Small intestine (tissue), 7 donors: ENCODE results near the gene DISC1. TPM values are rescaled to one million over a fixed set of nuclear protein-coding genes. Genes with fewer than 3 reads are reported as not detected.

ENCODE experiments used
- DNase-seq, 2 donors: peaks; one replicate each; pipeline versions ENCODE4 v3.0.0 to v3.0.0-alpha.2; 2013
- FAIRE-seq: peaks from 2 replicates; lab custom pipeline; 2012; peaks lifted over from hg19 to GRCh38; lab: Jason Lieb, UNC
- H3K27ac ChIP-seq, 3 donors: one replicate each; pipeline ENCODE4 v1.5.1; 2013; ENCODE audit warnings: low read length in 2 of 3, mild to moderate bottlenecking in 2 of 3, control low read depth in 1 of 3, inconsistent platforms in 1 of 3, low read depth in 1 of 3, moderate library complexity in 1 of 3
- H3K27me3 ChIP-seq, 3 donors: one replicate each; pipeline ENCODE4 v1.6.1; 2013; ENCODE audit warnings: low read length in 3 of 3, inconsistent platforms in 1 of 3; ENCODE audit not compliant: control insufficient read depth in 3 of 3, insufficient read depth in 3 of 3
- H3K36me3 ChIP-seq, 3 donors: one replicate each; pipeline ENCODE4 v1.6.1; 2013; ENCODE audit warnings: low read length in 3 of 3, inconsistent platforms in 1 of 3, low read depth in 1 of 3, mild to moderate bottlenecking in 1 of 3, moderate library complexity in 1 of 3; ENCODE audit not compliant: control insufficient read depth in 3 of 3, insufficient read depth in 2 of 3
- H3K4me1 ChIP-seq, 3 donors: one replicate each; pipeline ENCODE4 v1.6.1; 2013; ENCODE audit warnings: low read length in 2 of 3, inconsistent platforms in 1 of 3, low read depth in 1 of 3, mild to moderate bottlenecking in 1 of 3, moderate library complexity in 1 of 3; ENCODE audit not compliant: control insufficient read depth in 3 of 3, insufficient read depth in 2 of 3
- H3K4me3 ChIP-seq, 3 donors: one replicate each; pipeline ENCODE4 v1.5.1; 2013; ENCODE audit warnings: low read length in 3 of 3, control low read depth in 1 of 3, inconsistent platforms in 1 of 3, low read depth in 1 of 3, mild to moderate bottlenecking in 1 of 3, moderate library complexity in 1 of 3
- H3K9me3 ChIP-seq, 2 donors: one replicate each; pipeline ENCODE4 v1.6.1; 2013; ENCODE audit warnings: low read depth in 1 of 2, low read length in 1 of 2; ENCODE audit not compliant: control insufficient read depth in 2 of 2, insufficient read depth in 1 of 2
- WGBS, 3 donors: extraction: QIAGEN DNeasy Blood & Tissue Kit; methylation state at CpG; one replicate each; pipeline ENCODE4 v1.1.7; 2013; 5-methylcytosine and 5-hydroxymethylcytosine counted together
- polyA plus RNA-seq, 4 donors: library from polyadenylated mRNA; stranded (reverse) in 3 of 4; unstranded in 1 of 4; fragments of 200-250 nt in 3 of 4; fragments of 120-200 nt in 1 of 4; gene quantifications; one replicate each; pipeline versions ENCODE4 v1.2.1 to v1.2.3, GENCODE V29; 2013
- donor health status: healthy with polysubstance abuse.
- donor health status: control.
- donor health status: control.
- donor health status: Bipolar disorder and iron deficiency.
- donor health status: healthy.

Gene DISC1
- polyA plus RNA-seq, 4 donors, result 0.27 to 2.1 (median 0.85) TPM; not detected in 1

DNA sequence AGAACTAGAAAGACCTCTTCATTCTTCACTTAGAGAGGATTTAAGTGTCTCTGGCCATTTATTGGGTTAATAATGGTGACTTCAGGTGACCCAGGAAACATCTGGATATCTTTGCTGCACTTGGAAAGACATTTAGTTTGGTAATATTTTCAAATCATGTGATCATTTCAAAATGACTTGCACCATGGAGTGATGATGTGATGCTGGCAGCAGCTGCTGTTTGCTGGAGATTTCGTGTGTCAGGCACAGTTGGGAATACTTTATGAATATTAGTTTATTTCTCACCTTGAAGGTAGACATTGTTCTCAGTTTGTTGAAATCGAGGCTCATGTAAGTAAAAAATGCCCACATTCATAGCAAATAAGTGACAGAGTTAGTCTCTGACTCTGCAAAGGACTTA lies 236.0 kb downstream of the DISC1 start:
- no peak for FAIRE-seq
- no peaks in the 10 kb centered on the region for H3K36me3 ChIP-seq
- H3K27me3 ChIP-seq, result no peaks in the 10 kb centered on the region
- H3K9me3 ChIP-seq, result no peaks in the 10 kb centered on the region
- no peak for DNase-seq
- 67 to 81% (median 74%) methylated on average over 2 of the region's 2 CpGs for WGBS, 3 donors
- no peak overlapping the region for H3K4me3 ChIP-seq
- no peak overlapping the region for H3K27ac ChIP-seq
- H3K4me1 ChIP-seq, result peaks cover 0 to 3% (median 0%) of the 10 kb centered on the region in 3 donors

DNA sequence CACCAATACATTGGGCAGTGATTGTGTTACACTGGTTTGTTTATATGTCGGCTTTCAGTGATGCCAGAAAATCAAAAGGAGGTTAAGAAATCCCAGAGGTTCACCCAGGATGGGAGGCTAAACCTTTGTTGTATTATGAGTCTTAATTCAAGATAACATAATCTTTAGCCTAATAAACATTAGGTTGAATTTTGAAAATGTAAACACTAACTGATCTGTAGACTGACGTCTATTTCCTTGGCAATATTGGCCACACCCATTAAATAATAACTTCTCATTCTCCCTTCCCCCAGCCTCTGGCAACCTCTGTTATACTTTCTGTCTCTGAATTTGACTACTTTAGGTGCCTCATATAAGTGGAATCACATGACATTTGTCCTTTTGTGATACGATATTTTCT lies 238.7 kb downstream of the DISC1 start:
- H3K36me3 ChIP-seq, result no peaks in the 10 kb centered on the region
- no peak for FAIRE-seq

DNA sequence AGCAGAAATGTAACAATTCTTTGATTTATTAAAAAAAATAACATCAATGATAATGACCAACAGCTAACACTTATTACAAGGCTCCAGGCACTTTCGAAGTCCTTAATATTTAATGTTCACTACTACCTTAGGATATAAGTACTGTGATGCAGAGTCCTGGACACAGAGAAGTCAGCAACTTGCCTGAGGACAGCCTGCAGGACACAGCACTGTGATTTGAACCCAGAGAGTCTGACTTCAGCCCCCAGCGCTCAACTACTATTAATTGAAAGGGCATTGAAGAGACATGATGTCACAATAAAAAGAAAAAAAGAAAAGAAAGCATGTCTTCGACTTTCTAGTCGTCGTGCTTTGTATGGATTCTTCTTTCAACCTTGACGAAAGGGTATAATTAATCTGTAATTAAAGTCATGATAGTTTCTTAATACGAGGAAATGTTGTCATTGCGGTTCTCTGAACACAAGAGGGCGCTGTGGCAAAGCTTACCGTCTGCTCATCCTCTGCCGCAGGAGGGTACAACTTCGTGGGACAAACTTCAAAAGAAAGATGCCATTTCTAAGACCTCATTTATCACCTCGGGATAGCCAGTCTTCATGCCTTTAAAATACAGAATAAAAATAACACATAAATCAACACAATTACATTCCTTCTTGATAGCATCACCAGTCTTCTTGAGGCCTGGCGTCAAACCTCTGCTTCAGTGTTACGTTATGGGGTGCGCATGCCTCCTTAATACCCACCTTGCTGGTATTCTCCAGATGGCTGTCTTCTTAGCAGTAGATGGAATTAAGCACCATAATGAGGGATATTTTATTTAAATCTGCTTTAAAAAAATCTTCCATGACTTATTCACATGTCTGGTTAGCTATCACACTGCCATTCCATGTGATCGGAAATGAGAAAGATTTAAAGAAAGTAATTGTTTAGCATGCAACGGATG lies 240.1 kb downstream of the DISC1 start:
- no peak overlapping the region for H3K27ac ChIP-seq
- H3K4me1 ChIP-seq, result peaks cover 0 to 3% (median 0%) of the 10 kb centered on the region in 3 donors
- FAIRE-seq, result no peak
- no peaks in the 10 kb centered on the region for H3K9me3 ChIP-seq
- H3K27me3 ChIP-seq, result no peaks in the 10 kb centered on the region
- DNase-seq, result peak; percentile 69 to 70
- no peak overlapping the region for H3K4me3 ChIP-seq
- H3K36me3 ChIP-seq, result no peaks in the 10 kb centered on the region
- 36 to 38% (median 36%) methylated on average over 18 of the region's 18 CpGs for WGBS, 3 donors

More for the DNA sequence above, 238.7 kb downstream of the DISC1 start:
- DNase-seq, result peak in 1 of 2 donors; percentile 45
- H3K27me3 ChIP-seq, result no peaks in the 10 kb centered on the region
- no peak overlapping the region for H3K27ac ChIP-seq
- WGBS, 3 donors, result 18 to 43% (median 33%) methylated on average over 3 of the region's 3 CpGs
- H3K4me1 ChIP-seq, result peaks cover 0 to 3% (median 0%) of the 10 kb centered on the region in 3 donors
- H3K4me3 ChIP-seq, result no peak overlapping the region
- H3K9me3 ChIP-seq, result no peaks in the 10 kb centered on the region

DNA sequence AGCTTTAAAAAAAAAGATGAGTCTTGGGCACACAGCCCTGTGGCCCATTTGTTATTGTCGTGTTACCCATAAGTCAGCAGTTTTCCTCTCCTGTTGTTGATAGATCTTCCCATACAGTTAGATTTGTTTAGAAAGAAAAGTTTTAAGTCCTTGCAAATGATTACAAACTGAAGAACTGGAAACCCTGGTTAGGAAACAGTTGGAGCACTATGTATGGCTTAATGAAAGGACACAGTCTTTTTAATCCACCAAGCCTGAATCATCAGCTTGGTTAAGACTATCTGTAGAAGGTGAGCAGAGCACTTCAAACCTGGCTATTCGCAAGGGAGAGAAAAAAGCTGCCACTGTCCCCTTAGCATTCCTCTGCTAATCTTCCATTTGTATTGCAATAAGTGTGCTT lies 241.0 kb downstream of the DISC1 start:
- Histone ChIP-seq H3K4me1 (peaks cover 0 to 3% (median 0%) of the 10 kb centered on the region in 3 donors), H3K36me3 (no peaks in the 10 kb centered on the region), H3K4me3 (no peak overlapping the region), H3K9me3 (no peaks in the 10 kb centered on the region), H3K27me3 (no peaks in the 10 kb centered on the region), H3K27ac (no peak overlapping the region)
- no peak for DNase-seq
- FAIRE-seq, result no peak
- whole genome bisulfite sequencing, 3 donors, result 37 to 77% (median 45%) methylated on average over 2 of the region's 2 CpGs

DNA sequence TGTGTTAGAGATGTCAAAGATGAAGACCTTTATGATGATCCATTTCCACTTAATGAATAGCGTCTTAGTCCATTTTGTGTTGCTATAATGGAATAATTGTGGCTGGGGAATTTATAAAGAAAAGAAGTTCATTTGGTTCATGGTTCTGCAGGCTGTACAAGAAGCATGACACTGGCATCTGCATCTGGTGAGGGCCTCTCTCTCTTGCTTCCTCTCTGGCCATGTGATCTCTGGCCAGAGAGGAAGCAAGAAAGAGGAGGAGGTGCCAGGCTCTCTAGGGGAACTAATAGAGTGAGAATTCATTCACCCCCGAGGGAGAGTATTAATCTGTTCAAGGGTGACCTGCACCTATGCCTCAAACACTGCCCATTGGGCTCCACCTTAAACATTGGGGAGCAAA lies 242.8 kb downstream of the DISC1 start:
- peaks cover 0 to 3% (median 0%) of the 10 kb centered on the region in 3 donors for H3K4me1 ChIP-seq
- H3K4me3 ChIP-seq, result no peak overlapping the region
- 74 to 83% (median 82%) methylated on average over 2 of the region's 2 CpGs for WGBS, 3 donors
- H3K9me3 ChIP-seq, result no peaks in the 10 kb centered on the region
- no peaks in the 10 kb centered on the region for H3K36me3 ChIP-seq
- no peaks in the 10 kb centered on the region for H3K27me3 ChIP-seq
- FAIRE-seq (no peak), DNase-seq (no peak)
- H3K27ac ChIP-seq, result no peak overlapping the region

DNA sequence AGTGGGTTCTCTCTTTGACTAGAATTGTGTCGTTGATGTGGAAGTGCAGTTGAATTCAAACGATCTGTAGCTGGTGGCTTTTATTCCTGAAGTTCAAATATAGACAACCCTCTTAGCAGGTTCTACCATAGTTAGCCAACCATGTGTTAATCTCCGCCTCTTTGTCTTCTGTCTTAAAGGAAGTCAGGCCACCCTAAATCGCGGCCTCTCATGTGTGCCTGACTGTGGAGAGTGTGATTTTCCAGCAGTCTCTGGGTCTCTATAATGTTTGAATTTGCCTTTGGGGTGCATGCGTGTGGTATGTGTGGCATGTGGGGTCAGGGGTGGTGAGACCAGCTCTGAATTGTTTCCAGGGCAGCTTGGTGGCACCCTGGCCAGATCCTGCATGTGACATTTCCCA lies 244.9 kb downstream of the DISC1 start:
- H3K36me3 ChIP-seq, result peaks cover 0 to 2% (median 0%) of the 10 kb centered on the region in 3 donors
- no peak overlapping the region for H3K27ac ChIP-seq
- no peak overlapping the region for H3K4me3 ChIP-seq
- H3K9me3 ChIP-seq, result peaks cover 0 to 14% of the 10 kb centered on the region in 2 donors
- FAIRE-seq (no peak), DNase-seq (no peak)
- WGBS, 3 donors, result 89 to 93% (median 92%) methylated on average over 6 of the region's 6 CpGs
- peaks cover 0 to under 1% (median 0%) of the 10 kb centered on the region in 3 donors for H3K4me1 ChIP-seq
- no peaks in the 10 kb centered on the region for H3K27me3 ChIP-seq

DNA sequence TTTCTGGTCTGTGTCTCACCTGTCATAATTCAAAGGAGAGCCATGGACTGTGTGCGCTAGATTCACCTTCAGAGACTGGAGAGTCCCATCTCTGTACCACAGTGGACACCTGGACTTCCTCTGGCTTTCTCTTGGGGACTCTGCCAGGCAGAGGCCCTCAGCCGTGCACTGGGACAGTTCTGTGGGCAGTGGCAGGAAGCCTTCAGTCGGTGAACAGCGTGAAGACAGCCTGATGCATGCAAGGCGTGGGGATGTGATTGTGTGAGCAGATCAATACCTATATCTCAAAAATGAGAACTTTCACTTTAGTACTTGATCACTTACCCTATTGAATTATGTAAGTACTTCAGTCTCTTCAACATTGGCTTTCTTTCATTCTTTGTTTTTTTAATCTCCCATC lies 245.3 kb downstream of the DISC1 start:
- peaks cover 0 to 16% of the 10 kb centered on the region in 2 donors for H3K9me3 ChIP-seq
- no peak overlapping the region for H3K27ac ChIP-seq
- H3K27me3 ChIP-seq, result no peaks in the 10 kb centered on the region
- WGBS, 3 donors, result 57 to 67% (median 64%) methylated on average over 5 of the region's 5 CpGs
- no peak overlapping the region for H3K4me3 ChIP-seq
- no peaks in the 10 kb centered on the region for H3K4me1 ChIP-seq
- DNase-seq (no peak), FAIRE-seq (no peak)
- H3K36me3 ChIP-seq, result peaks cover 0 to 2% (median 0%) of the 10 kb centered on the region in 3 donors

DNA sequence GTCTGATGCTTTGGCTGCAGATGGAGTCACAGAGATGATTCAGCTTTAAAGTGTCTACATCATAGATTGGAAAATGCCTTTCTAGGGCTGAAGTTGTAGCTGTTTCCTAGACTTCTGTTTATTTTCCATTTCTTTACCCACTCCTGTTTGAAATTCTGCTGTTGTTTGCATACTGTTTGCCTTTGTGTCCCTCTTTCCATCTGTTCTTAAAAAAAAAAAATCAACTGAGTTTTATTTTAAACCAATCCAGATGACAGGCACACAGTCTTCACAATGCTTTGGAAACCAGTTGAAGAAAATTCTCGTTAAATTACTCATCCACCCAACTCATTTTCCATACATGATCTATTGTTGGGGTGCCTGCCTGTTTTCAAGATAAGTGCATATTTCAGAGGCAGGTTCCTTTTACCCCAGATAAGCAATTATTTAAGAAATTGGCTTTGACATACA lies 245.9 kb downstream of the DISC1 start:
- Histone ChIP-seq H3K4me1 (no peaks in the 10 kb centered on the region), H3K9me3 (peaks cover 0 to 16% of the 10 kb centered on the region in 2 donors), H3K27ac (no peak overlapping the region), H3K4me3 (no peak overlapping the region), H3K27me3 (no peaks in the 10 kb centered on the region), H3K36me3 (peaks cover 0 to 2% (median 0%) of the 10 kb centered on the region in 3 donors)
- DNase-seq, result no peak
- FAIRE-seq, result no peak
- 82 to 93% (median 86%) methylated on average over 1 of the region's 1 CpG for WGBS, 3 donors
